Measurements from ENCODE around the gene SMG7. TPM values are rescaled to one million over a fixed set of nuclear protein-coding genes. Genes with fewer than 3 reads are reported as not detected.

SMG7 gene
- total RNA-seq, 1 experiment from 2014 or later = 65.2 TPM

- in situ Hi-C loops (cut with HindIII; ENCODE audit: low pct_unique_long_range_greater_than_20kb, low sequenced_read_pairs) = no loop called here
- Histone ChIP-seq H3K4me1 (ENCODE audit: control insufficient read depth, insufficient read depth, low read length) (no peaks in the 10 kb centered on the region), H3K27me3 (ENCODE audit: control insufficient read depth, insufficient read depth, low read length) (no peaks in the 10 kb centered on the region), H3K36me3 (ENCODE audit: control insufficient read depth, insufficient read depth, low read length) (no peaks in the 10 kb centered on the region), H3K9me3 (ENCODE audit: control insufficient read depth, insufficient read depth, low read depth, low read length) (no peaks in the 10 kb centered on the region), H3K4me3 (ENCODE audit: low read depth in 2 of 2, low read length in 2 of 2) (no peak overlapping the region), H3K27ac (ENCODE audit: low read length) (no peak overlapping the region)
- intact Hi-C loops (cut with micrococcal nuclease; ENCODE audit: unreplicated experiment) = no loop called here
- ChIA-PET POLR2A (no interaction called here), CTCF (no interaction called here)
- BruUV-seq (replicated peaks) = no TSS peak
- DNase-seq (ENCODE audit: low read depth, low spot score) = no peak
- no peak for ATAC-seq
- no peak for TF ChIP-seq TCF7L2 (IDR thresholded peaks at IDR 0.05; ENCODE audit: low read depth, low read length)
- TF ChIP-seq REST (IDR thresholded peaks at IDR 0.05; ENCODE audit: insufficient read depth in 1 of 2, low read depth in 2 of 2, low read length in 1 of 2) = no peak
- TF ChIP-seq SIN3A (IDR thresholded peaks at IDR 0.05; ENCODE audit: borderline replicate concordance, insufficient read depth, low read depth, low read length) = no peak
- TF ChIP-seq, protein P1, sequence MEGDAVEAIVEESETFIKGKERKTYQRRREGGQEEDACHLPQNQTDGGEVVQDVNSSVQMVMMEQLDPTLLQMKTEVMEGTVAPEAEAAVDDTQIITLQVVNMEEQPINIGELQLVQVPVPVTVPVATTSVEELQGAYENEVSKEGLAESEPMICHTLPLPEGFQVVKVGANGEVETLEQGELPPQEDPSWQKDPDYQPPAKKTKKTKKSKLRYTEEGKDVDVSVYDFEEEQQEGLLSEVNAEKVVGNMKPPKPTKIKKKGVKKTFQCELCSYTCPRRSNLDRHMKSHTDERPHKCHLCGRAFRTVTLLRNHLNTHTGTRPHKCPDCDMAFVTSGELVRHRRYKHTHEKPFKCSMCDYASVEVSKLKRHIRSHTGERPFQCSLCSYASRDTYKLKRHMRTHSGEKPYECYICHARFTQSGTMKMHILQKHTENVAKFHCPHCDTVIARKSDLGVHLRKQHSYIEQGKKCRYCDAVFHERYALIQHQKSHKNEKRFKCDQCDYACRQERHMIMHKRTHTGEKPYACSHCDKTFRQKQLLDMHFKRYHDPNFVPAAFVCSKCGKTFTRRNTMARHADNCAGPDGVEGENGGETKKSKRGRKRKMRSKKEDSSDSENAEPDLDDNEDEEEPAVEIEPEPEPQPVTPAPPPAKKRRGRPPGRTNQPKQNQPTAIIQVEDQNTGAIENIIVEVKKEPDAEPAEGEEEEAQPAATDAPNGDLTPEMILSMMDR (IDR thresholded peaks at IDR 0.05) = no peak
- no peak for TF ChIP-seq POLR2AphosphoS5 (IDR thresholded peaks at IDR 0.05; ENCODE audit: low read depth, low read length)
These were observed 130.2 kb downstream of the SMG7 start for GRCh38 chr1:183602510-183602909.

Other genes with a start within 250 kb of the SMG7 start
- 0.39 TPM for gene NMNAT2, start 54.1 kb upstream of the SMG7 start, total RNA-seq (2021; ENCODE audit: unreplicated experiment)
- 0.10 TPM for gene NCF2, start 118.0 kb downstream of the SMG7 start, total RNA-seq (2021; ENCODE audit: unreplicated experiment)
- 104 TPM for gene ARPC5, start 163.3 kb downstream of the SMG7 start, total RNA-seq (2021; ENCODE audit: unreplicated experiment)
- gene APOBEC4, start 180.8 kb downstream of the SMG7 start, total RNA-seq (2021; ENCODE audit: unreplicated experiment) = not detected